PC-3 (cell line): Measurements from ENCODE around the gene ZYG11B.

ENCODE experiments used
- CTCF ChIP-seq: fragments of 300-600 bp; sonication (generic); conservative IDR thresholded peaks from 2 replicates; pipeline ENCODE4 v1.5.1; 2017; ENCODE audit warnings: antibody characterized with exemption, low read depth, mild to moderate bottlenecking, low read length
- EZH2 ChIP-seq: fragments of 300-600 bp; sonication (generic); IDR thresholded peaks from one replicate; pipeline ENCODE4 v1.6.1; 2017; ENCODE audit warnings: antibody characterized with exemption, mild to moderate bottlenecking, low read length; ENCODE audit not compliant: unreplicated experiment
- EZH2phosphoT487 ChIP-seq: fragments of 300-600 bp; sonication (generic); IDR thresholded peaks from 2 replicates; pipeline ENCODE4 v1.6.1; 2018; ENCODE audit warnings: mild to moderate bottlenecking, antibody characterized with exemption, low read length, borderline replicate concordance

GRCh38 chr1:52739699-52740467 lies 13.6 kb downstream of the ZYG11B start:
- TF ChIP-seq CTCF (no peak), EZH2 (no peak), EZH2phosphoT487 (no peak)
